ENCODE measurements around the gene ADI1.

ADI1 gene

GRCh38 chr2:3472966-3473365, 46.4 kb downstream of the ADI1 start:
- H4K20me1 ChIP-seq (ENCODE audit: insufficient read depth): no peaks in the 10 kb centered on the region
- H3K79me2 ChIP-seq (ENCODE audit: insufficient read depth, low read depth): no peaks in the 10 kb centered on the region
- TF ChIP-seq CTCF (conservative IDR thresholded peaks at IDR 0.05; ENCODE audit: low read depth, low read length): no peak
- H3K4me1 ChIP-seq (ENCODE audit: low read depth, poor library complexity, severe bottlenecking): no peaks in the 10 kb centered on the region
- H3K27ac ChIP-seq: no peak overlapping the region
- H3K4me2 ChIP-seq: no peak overlapping the region
- H3K36me3 ChIP-seq (ENCODE audit: insufficient read depth): no peaks in the 10 kb centered on the region
- no peak overlapping the region for H2AFZ ChIP-seq (ENCODE audit: low read depth)
- H3K27me3 ChIP-seq (ENCODE audit: insufficient read depth, low read depth): no peaks in the 10 kb centered on the region
- no peak overlapping the region for H3K9ac ChIP-seq
- H3K4me3 ChIP-seq (IDR thresholded peaks at IDR 0.05; ENCODE audit: insufficient read depth, low read depth, low read length): no peak overlapping the region

GRCh38 chr2:3472296-3472695, 47.0 kb downstream of the ADI1 start:
- no peak overlapping the region for H3K27ac ChIP-seq
- H3K4me3 ChIP-seq (IDR thresholded peaks at IDR 0.05; ENCODE audit: insufficient read depth, low read depth, low read length): no peak overlapping the region
- no peaks in the 10 kb centered on the region for H3K4me1 ChIP-seq (ENCODE audit: low read depth, poor library complexity, severe bottlenecking)
- H3K36me3 ChIP-seq (ENCODE audit: insufficient read depth): no peaks in the 10 kb centered on the region
- no peak for TF ChIP-seq CTCF (conservative IDR thresholded peaks at IDR 0.05; ENCODE audit: low read depth, low read length)
- no peaks in the 10 kb centered on the region for H4K20me1 ChIP-seq (ENCODE audit: insufficient read depth)
- no peaks in the 10 kb centered on the region for H3K27me3 ChIP-seq (ENCODE audit: insufficient read depth, low read depth)
- no peak overlapping the region for H3K4me2 ChIP-seq
- no peak overlapping the region for H3K9ac ChIP-seq
- H2AFZ ChIP-seq (ENCODE audit: low read depth): no peak overlapping the region
- no peaks in the 10 kb centered on the region for H3K79me2 ChIP-seq (ENCODE audit: insufficient read depth, low read depth)

- TF ChIP-seq CTCF (conservative IDR thresholded peaks at IDR 0.05; ENCODE audit: low read depth, low read length): no peak
- Histone ChIP-seq H4K20me1 (ENCODE audit: insufficient read depth) (no peaks in the 10 kb centered on the region), H3K79me2 (ENCODE audit: insufficient read depth, low read depth) (no peaks in the 10 kb centered on the region), H3K4me3 (IDR thresholded peaks at IDR 0.05; ENCODE audit: insufficient read depth, low read depth, low read length) (no peak overlapping the region), H3K4me2 (no peak overlapping the region), H3K27me3 (ENCODE audit: insufficient read depth, low read depth) (no peaks in the 10 kb centered on the region), H2AFZ (ENCODE audit: low read depth) (no peak overlapping the region), H3K4me1 (ENCODE audit: low read depth, poor library complexity, severe bottlenecking) (no peaks in the 10 kb centered on the region), H3K27ac (no peak overlapping the region), H3K36me3 (ENCODE audit: insufficient read depth) (no peaks in the 10 kb centered on the region), H3K9ac (no peak overlapping the region)
Observed at GRCh38 chr2:3470856-3471737, 48.2 kb downstream of the ADI1 start.

- Histone ChIP-seq H2AFZ (ENCODE audit: low read depth) (no peak overlapping the region), H3K27me3 (ENCODE audit: insufficient read depth, low read depth) (no peaks in the 10 kb centered on the region), H3K27ac (no peak overlapping the region), H3K4me3 (IDR thresholded peaks at IDR 0.05; ENCODE audit: insufficient read depth, low read depth, low read length) (no peak overlapping the region), H3K79me2 (ENCODE audit: insufficient read depth, low read depth) (no peaks in the 10 kb centered on the region), H3K4me2 (no peak overlapping the region), H4K20me1 (ENCODE audit: insufficient read depth) (no peaks in the 10 kb centered on the region), H3K9ac (no peak overlapping the region), H3K4me1 (ENCODE audit: low read depth, poor library complexity, severe bottlenecking) (no peaks in the 10 kb centered on the region), H3K36me3 (ENCODE audit: insufficient read depth) (no peaks in the 10 kb centered on the region)
- no peak for TF ChIP-seq CTCF (conservative IDR thresholded peaks at IDR 0.05; ENCODE audit: low read depth, low read length)
Observed at GRCh38 chr2:3470166-3470651, 49.1 kb downstream of the ADI1 start.

All from KMS-11 (cell line).